GM19035 (cell line): ENCODE measurements around the gene UBE2J1.
"Not testable (repeated sequence)": the region's sequence is repeated elsewhere in the genome, so short reads cannot be mapped to it uniquely, and the experiment has no call there.

Experiments
- ATAC-seq: cut with Tn5 transposase; IDR thresholded peaks from one replicate; pipeline ENCODE4 v1.9.1; 2021; ENCODE audit not compliant: unreplicated experiment

UBE2J1 gene

DNA sequence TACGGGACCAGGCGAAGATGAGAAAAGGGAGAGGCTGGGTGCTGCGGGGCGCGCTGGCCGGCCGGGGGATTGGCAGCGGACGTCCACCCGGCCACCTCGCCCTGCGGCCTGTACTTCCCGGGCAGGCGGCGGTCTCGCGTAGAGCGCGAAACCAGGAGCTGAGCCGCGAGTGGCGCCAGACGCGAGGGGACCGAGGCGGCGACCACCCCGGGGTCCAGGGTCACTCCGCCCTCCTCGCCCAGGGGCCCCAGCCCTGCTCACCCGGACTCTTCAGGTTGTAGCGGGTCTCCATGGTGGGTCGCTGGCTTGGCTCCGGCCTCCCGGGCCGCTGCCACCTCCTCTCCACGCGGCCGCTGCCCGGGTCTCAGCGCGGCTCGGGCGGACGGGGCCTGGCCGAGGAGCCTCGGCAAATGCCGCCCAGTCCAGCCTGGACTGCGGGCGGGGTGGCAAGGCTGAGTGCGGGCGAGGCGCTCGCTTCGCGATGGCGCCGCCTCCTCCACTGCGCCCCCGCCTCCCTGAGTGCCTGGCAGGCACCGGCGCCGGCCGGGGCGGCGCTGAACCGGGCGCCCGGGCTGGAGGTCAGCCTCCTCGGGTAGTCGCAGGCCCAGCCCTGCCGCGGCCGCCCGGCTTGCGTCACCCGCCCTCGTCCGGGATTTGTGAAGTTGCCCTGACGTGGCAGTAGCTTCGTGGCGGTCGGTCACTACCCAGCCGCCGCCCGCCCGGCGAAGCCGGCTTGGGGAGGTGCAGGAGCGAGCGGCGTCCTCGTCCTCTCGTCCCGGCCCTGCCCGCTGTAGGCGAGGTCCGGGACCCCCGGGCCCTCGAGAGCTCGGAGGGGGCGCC lies at the start of gene UBE2J1:
UBE2J1 (minus strand) TSS at position 445 of the 840 bp plus-strand sequence; CDS start at position 292, 153 bp downstream.
- peak; percentile 49 for ATAC-seq

DNA sequence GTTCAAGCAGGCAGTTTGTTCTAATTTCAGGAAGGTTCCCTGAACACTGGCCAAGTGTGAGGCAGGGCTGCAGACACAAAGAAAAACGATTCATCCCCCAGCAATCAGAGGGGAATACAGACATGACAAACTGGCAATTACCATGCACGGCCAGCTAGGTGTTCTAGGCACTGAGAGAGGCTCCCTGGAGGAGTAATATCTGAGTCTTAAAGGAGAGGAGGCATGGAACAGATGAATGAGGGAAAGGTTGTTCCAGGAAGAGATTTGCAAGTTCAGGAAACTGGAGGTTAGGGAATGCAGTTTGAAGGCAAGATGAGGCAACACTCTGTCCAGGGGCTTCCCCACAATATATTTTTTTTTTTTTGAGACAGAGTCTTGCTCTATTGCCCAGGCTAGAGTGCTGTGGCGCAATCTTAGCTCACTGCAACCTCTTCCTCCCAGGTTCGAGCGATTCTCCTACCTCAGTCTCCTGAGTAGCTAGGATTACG lies 48.4 kb upstream of the UBE2J1 start:
- no peak for ATAC-seq

DNA sequence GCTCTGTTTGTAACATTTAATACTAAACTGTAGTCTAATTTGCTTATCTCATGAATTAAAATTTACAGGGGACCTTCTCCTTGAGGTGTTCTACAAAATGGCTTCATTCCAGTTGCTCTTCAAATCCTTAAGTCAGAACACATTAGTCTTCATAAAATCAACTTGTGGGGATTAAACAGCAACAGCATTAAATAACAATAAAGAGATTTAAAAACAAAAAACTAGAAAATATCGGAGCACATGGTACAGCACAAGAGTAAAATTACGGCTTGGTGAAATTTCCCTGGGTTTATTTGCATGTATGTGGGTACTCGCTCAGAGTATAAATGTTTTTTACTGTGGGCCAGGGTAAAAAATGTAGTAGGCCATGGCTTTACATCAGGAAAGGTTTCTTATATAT lies 47.5 kb upstream of the UBE2J1 start:
- ATAC-seq: no peak

- ATAC-seq: no peak
Measured at GRCh38 chr6:89398762-89399525, 46.4 kb upstream of the UBE2J1 start.

- not testable (repeated sequence) for ATAC-seq
Measured at GRCh38 chr6:89397884-89398283, 45.4 kb upstream of the UBE2J1 start.

DNA sequence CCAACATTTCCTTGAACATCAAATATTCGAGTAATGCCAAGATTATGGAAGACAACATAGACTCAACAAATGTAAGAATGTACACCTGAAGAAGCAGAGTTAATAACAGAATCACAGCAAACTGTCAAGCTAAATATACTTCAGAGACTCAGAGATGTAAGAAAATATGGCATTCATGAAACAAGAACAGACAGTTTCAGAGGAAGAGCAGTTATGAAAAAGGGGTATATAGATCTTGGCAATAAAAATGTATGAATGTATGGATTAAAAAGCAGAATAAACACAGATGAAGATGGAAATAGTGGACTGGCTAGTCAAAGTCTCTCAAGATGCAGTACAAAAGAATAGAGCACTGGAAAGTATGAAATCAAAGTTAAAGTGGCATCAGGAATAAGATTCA lies 41.1 kb upstream of the UBE2J1 start:
- no peak for ATAC-seq

DNA sequence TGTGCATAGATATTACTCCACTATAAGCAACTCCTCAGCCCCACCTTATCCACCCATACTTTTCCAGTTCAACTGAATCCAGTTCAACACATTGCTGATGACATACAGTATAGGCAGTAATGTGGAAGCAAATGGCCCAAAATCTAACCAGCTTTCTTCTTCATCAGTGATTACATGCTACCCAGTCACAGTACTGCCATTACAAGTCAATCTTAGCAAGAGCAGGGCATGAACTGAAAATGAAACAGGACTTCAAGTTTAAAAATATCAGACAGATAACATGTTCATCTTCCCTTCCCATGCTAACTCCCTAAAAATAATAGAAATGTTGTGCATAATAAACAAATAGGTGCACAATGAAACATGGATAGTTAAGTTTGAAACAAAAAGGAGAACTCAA lies 40.3 kb upstream of the UBE2J1 start:
- no peak for ATAC-seq

DNA sequence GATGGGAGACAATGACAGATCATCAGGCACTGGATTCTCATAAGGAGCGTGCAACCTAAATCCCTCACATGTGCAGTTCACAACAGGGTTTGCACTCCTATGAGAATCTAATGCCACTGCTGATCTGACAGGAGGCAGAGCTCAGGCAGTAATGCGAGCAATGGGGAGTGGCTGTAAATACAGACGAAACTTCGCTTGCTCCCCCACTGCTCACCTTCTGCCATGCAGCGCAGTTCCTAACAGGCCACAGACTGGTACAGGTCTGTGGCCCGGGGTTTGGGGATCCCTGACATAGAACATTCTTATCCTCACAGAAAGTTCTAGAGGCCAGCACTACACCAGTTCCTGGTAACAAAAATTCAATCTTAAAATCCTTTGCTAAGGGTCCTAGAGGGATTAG lies 36.3 kb upstream of the UBE2J1 start:
- no peak for ATAC-seq

GRCh38 chr6:89387516-89388201 lies 35.1 kb upstream of the UBE2J1 start:
- peak; percentile 95 for ATAC-seq

GRCh38 chr6:89386917-89387491 lies 34.5 kb upstream of the UBE2J1 start:
- peak; percentile 32 for ATAC-seq

GRCh38 chr6:89385846-89386245 lies 33.3 kb upstream of the UBE2J1 start:
- no peak for ATAC-seq

- ATAC-seq: no peak
Measured at GRCh38 chr6:89385156-89385667, 32.7 kb upstream of the UBE2J1 start.

GRCh38 chr6:89381031-89381430 lies 28.5 kb upstream of the UBE2J1 start:
- ATAC-seq: no peak

DNA sequence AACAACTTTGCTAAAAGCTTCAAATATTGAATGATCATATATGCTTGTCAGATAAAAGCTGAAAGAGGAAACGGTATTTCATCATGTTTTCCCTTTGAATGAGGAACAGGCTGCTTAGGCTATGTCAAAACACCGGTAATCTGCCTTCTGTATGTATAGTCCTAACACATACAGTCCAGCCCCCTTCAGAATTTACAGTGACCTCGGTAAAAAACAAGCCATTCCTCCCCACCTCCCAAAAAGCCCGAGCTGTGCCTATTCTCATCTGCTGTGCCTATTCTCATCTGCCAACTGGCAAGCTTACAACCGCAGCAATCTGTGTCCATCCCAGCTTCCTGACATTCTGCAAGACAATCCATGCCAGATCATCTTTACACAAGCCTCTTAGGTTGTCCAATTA lies 26.8 kb upstream of the UBE2J1 start:
- ATAC-seq: no peak

- no peak for ATAC-seq
Measured at GRCh38 chr6:89378628-89379027, 26.1 kb upstream of the UBE2J1 start.

- ATAC-seq: peak; percentile 70
Measured at GRCh38 chr6:89375427-89376267, 23.1 kb upstream of the UBE2J1 start.

- peak; percentile 44 for ATAC-seq
Measured at GRCh38 chr6:89372506-89372901, 20.0 kb upstream of the UBE2J1 start.

DNA sequence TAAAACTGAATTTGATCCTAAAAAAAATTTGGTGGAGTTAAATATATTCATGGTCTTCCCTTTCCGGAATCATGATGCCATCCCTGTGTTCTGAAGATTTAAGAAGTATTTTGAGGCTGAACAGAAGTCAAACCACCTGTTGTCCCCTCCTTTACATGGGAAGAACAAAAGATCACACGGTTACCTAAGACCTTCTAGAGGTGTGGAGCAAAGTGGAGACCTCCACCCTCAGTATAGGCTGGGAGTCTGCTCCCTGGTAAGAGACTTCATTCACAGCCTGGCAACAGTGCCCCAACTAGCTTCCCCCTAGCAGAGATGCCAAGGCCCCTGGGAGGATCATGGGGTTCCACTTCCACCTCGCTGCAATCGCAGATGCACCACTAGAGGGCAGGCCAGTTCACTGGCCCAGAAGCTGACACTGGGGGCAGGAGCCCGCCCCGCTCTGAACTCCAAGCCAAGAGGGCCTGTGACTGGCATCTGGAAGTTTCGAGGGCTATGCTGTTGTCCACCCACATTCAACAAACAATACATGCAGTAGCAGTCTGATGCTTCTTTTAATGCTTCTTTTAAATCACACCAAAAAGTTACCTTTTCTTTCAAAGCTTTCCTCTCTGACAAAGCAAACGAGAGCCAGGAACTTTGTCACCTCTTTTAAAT lies 19.5 kb upstream of the UBE2J1 start:
- peak; percentile 73 for ATAC-seq

DNA sequence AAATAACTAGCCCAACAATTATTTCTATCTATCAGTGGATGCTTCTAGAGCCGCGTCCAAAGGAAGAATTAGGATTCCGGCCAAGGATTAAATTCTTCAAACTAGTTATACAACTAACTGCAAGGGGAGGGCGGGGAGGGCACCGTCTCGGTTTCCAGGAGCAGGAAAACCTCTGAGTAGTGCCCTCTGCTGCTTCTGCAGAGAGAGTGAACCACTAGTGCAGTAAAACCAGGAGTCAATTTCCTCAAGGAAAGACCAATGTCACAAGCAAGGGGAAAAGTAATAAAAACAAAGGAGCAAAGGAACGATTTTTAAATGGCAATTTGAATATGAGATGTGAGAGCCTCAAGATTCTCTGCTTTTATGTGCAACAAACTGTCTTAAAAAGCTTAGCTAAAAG lies 16.5 kb upstream of the UBE2J1 start:
- no peak for ATAC-seq
